ENCODE measurements around the gene ATG14.
"Not testable (repeated sequence)": the region's sequence is repeated elsewhere in the genome, so short reads cannot be mapped to it uniquely, and the experiment has no call there.

ATG14 gene

GRCh38 chr14:55383541-55384140 is 28.0 kb downstream of the ATG14 start:
- no peak for DNase-seq

GRCh38 chr14:55383056-55383466 is 28.6 kb downstream of the ATG14 start:
- not testable (repeated sequence) for DNase-seq

GRCh38 chr14:55382483-55382882 is 29.1 kb downstream of the ATG14 start:
- no peak for DNase-seq

- no peak for DNase-seq
Measured at GRCh38 chr14:55381561-55381960, 30.1 kb downstream of the ATG14 start.

GRCh38 chr14:55381040-55381439 is 30.6 kb downstream of the ATG14 start:
- no peak for DNase-seq

- no peak for DNase-seq
Measured at GRCh38 chr14:55377236-55377635, 34.4 kb downstream of the ATG14 start.

GRCh38 chr14:55374771-55375170 is 36.9 kb downstream of the ATG14 start:
- DNase-seq, result no peak

GRCh38 chr14:55373784-55374705 is 37.6 kb downstream of the ATG14 start:
- no peak for DNase-seq

- DNase-seq, result no peak
Measured at GRCh38 chr14:55372825-55373224, 38.8 kb downstream of the ATG14 start.

- no peak for DNase-seq
Measured at GRCh38 chr14:55372423-55372822, 39.2 kb downstream of the ATG14 start.

GRCh38 chr14:55370883-55371455 is 40.7 kb downstream of the ATG14 start:
- DNase-seq, result no peak

- no peak for DNase-seq
Measured at GRCh38 chr14:55366271-55366670, 45.4 kb downstream of the ATG14 start.

- no peak for DNase-seq
Measured at GRCh38 chr14:55361190-55361589, 50.4 kb downstream of the ATG14 start.

- no peak for DNase-seq
Measured at GRCh38 chr14:55359307-55359706, 52.3 kb downstream of the ATG14 start.

- peak; percentile 79 for DNase-seq
Measured at GRCh38 chr14:55356913-55357312, 54.7 kb downstream of the ATG14 start.

- DNase-seq, result no peak
Measured at GRCh38 chr14:55355922-55356321, 55.7 kb downstream of the ATG14 start.

- peak; percentile 67 for DNase-seq
Measured at GRCh38 chr14:55354500-55354899, 57.1 kb downstream of the ATG14 start.

- no peak for DNase-seq
Measured at GRCh38 chr14:55353686-55354467, 57.8 kb downstream of the ATG14 start.

GRCh38 chr14:55352201-55352600 is 59.4 kb downstream of the ATG14 start:
- DNase-seq, result no peak

GRCh38 chr14:55351111-55351510 is 60.5 kb downstream of the ATG14 start:
- DNase-seq, result no peak

- DNase-seq, result no peak
Measured at GRCh38 chr14:55350461-55350860, 61.2 kb downstream of the ATG14 start.

GRCh38 chr14:55349565-55349964 is 62.1 kb downstream of the ATG14 start:
- DNase-seq, result no peak

- no peak for DNase-seq
Measured at GRCh38 chr14:55348766-55349453, 62.7 kb downstream of the ATG14 start.

Data from DMS153 (cell line).